NB4 (cell line): ENCODE results near the gene THAP2.

Experiments used
- CTCF ChIP-seq: IDR thresholded peaks from one replicate; pipeline ENCODE4 v1.5.1; 2012; ENCODE audit warnings: low read depth, low read length
- MAX ChIP-seq: IDR thresholded peaks from 2 replicates; pipeline ENCODE4 v1.6.1; 2011; ENCODE audit warnings: low read depth, low read length
- MYC ChIP-seq: IDR thresholded peaks from 2 replicates; pipeline ENCODE4 v1.6.1; 2011; ENCODE audit warnings: low read depth, low read length
- POLR2A ChIP-seq: IDR thresholded peaks from 2 replicates; pipeline ENCODE4 v1.6.1; 2011; ENCODE audit warnings: mild to moderate bottlenecking; ENCODE audit not compliant: insufficient read length; ENCODE audit errors: extremely low read depth

GRCh38 chr12:71656740-71657139 lies 7.4 kb upstream of the THAP2 start:
- TF ChIP-seq CTCF (no peak), POLR2A (no peak), MAX (no peak), MYC (no peak)
